Islet precursor cell (in vitro differentiated cells): Measurements from ENCODE around the gene NDUFC2.
"Not testable (repeated sequence)": the region's sequence is repeated elsewhere in the genome, so short reads cannot be mapped to it uniquely, and the experiment has no call there.

Experiments used
- DNase-seq: peaks from one replicate; pipeline ENCODE4 v3.0.0-alpha.2; 2018

The NDUFC2 gene

DNA sequence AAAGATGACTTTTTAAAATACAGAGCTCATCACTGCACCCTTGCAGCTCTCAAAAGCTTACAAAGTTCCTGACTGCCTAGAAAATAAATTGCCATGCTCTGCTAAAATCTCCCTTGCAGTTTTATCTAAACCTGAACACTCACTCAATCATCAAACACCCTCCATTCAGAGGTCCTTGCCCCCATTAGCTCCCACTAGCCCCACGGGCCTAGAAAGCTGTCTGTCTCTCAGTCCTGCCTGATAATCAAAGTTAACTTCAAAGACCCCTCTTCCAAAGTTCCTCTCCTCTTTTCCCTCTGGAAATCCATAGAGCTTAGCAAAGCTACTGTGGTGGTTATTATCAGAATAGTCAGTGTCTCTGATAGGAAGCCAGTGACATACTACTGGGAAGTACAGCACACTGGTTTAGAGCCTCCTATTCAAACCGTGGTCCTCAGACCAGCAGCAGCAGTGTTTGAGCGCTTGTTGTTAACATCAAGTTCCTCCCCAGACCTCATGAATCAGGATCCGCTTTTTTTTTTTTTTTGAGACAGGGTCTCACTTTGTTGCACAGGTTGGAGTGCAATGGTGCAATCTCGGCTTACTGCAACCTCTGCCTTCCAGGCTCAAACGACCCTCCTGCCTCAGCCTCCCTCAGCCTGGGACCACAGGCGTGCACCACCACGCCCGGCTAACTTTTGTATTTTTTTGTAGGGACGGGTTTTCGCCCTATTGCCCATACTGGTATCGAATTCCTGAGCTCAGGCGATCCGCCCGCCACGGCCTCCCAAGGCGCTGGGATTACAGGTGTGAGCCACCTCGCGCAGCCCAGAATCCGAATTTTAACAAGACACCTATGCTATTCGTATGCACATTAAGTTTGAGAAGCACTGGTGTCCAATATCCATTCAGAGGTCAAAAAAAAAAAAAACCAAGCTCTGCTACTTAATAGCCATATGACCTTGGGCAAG, 1.2 kb downstream of the NDUFC2 start:
- DNase-seq, result no peak

DNA sequence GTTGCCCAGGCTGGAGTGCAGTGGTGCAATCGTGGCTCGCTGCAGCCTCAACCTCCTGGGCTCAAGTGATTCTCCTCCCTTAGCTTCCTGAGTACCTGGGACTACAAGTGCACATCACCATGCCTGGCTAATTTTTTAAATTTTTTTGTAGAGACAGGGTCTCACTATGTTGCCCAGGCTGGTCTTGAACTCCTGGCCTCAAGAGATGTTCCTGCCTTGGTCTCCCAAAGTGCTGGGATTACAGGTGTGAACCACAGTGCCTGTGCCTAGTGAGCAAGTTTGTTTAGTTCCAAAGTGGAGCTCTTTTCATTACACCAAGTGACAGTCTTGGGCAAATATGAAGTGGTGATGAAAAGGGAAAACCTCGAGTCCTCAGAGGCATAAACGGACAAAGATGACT, 2.1 kb downstream of the NDUFC2 start:
- not testable (repeated sequence) for DNase-seq

DNA sequence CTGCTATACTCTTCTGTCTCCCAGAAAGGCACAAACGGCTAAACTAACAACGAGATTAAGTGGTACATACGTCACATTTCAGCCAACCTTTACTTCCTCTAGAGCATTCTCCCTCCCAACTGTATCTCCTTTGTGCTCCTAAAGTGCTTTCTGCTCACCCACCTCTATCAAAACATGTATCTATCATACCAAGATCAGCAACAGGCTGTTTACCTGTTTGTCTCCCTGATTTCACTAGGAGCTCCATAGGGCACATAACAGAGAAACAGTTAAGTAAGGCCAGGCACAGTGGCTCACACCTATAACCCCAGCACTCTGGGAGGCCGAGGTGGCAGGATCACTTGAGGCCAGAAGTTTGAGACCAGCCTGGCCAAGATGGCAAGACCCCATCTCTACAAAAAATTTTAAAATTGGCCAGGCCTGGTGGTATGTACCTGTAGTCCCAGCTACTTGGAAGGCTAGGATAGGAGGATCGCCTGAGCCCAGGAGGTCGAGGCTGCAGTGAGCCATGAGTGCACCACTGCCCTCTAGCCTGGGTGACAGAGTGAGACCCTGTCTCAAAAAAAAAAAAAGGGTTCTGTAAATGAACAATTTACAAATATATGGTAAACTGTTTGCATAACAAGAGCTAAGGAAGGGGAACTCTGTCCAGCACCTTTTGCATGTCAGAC, 2.8 kb downstream of the NDUFC2 start:
- DNase-seq, result no peak

GRCh38 chr11:78074756-78075155, 4.9 kb downstream of the NDUFC2 start:
- no peak for DNase-seq

DNA sequence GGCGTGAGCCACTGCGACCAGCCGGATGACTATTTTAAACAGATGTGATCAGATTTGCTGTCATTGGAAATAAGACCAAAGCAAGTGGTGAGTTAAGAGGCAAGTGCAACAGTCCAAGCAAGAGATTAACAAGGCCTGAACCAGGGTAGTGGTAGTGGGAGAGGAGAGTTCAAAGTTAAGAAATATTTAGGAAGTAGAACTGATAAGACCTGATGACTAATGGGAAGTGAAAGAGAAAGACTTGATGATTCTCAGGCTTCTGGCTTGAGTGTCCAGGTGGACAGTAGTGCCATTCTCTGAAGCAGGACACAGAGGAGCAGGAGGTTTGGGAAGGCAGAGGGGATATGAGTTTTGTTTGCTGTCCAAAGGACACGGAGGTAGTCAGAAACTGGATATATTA, 7.2 kb downstream of the NDUFC2 start:
- DNase-seq, result no peak

DNA sequence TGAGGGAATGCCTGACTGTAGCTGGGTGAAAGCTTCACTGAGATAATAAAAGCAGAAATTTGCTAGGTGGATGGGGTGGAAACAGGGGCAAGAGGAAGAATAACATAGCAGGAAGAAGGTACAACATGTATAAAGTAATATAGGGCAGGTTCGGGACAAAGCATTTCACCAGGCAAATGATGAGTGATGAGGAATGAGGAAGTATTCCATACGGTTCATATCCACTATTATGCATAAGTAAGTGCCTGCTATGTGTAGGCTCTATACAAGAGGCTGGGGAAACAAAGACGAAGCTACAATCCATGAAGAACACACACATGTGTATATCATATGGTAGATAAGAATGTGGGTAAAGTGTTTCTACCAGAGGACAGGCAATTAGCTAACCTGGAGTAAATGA, 7.9 kb downstream of the NDUFC2 start:
- DNase-seq, result no peak

DNA sequence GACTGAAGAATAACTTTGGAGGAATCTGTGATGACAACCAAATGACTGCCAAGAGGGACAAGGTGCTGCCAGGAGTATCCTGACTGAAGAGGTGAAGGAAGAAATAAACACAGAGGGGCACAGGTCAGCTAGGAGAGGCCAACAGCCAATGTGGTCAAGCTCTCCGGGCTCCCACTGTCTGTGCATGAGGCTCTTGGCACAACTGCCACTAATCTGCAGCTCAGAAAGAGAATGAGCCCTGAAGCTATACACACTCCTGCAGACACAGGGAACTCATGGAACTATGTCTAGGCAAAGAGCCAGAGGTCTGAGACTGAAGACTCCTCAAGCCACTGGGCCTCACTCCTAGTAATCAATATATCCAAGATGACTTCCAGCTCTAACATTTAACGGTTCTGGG, 9.0 kb downstream of the NDUFC2 start:
- no peak for DNase-seq

GRCh38 chr11:78069465-78069864, 10.2 kb downstream of the NDUFC2 start:
- DNase-seq, result no peak

DNA sequence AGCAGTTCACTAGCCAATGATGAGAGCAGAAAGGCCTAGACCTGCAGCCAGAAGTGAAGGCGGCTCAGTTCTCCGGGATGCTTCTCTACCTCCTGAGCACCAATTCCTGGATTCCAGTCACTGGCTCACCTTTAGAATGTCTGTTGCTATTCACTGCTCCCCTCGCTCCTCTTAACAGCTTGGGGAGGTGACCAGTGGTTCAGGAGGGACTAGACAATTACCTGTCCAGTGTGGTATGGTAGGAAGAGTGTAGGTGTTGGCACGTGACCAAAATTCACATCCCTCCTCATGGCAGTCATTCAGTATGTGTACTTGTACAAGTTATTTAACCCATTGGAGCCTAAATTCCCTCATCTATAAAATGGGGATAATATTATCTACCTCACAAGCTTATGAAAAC, 12.0 kb downstream of the NDUFC2 start:
- DNase-seq, result no peak

DNA sequence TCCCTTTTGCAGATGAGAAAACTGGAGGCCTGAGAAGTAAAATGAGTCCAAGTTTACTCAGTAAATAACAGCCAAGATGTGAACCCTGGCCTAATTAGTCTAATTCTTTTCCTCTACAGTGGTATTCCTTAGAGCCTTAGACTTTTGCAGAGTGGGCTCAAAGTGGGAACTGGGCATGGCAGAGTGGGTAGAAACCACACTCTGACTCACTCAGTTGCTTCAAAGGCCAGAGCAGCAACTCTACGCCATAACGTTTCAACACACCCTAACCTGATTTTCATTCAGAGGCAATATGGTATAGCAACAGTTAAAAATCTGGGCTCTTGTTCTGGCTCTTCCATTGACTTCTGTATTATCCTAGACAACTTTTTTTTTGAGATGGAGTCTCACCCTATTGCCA, 13.2 kb downstream of the NDUFC2 start:
- no peak for DNase-seq

GRCh38 chr11:78065203-78065602, 14.5 kb downstream of the NDUFC2 start:
- DNase-seq, result no peak

- DNase-seq, result no peak
Observed at GRCh38 chr11:78063440-78064181, 16.1 kb downstream of the NDUFC2 start, which contains the start of gene THRSP. Gene THRSP, plus strand, starts transcription at chr11:78063861. Its CDS starts 21 bp downstream, at chr11:78063882.

DNA sequence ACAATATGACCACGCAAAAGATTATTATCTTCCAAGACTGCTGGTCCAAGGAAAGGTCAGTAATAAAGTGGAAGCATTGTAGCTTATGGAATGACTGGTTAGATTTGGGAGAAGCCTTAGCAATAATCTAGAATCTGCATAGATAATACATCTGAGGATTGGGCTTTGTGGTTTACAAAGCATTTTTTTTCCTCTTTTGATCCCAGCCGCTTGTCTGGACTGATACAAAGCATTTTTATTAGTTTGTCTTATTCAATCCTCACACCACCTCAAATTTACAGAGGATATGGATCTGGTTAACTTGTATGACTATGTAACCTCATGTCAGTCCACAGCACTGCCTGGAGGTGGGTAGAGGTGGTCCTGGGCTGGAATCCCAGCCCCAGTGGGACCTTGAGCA, 17.0 kb downstream of the NDUFC2 start:
- no peak for DNase-seq

DNA sequence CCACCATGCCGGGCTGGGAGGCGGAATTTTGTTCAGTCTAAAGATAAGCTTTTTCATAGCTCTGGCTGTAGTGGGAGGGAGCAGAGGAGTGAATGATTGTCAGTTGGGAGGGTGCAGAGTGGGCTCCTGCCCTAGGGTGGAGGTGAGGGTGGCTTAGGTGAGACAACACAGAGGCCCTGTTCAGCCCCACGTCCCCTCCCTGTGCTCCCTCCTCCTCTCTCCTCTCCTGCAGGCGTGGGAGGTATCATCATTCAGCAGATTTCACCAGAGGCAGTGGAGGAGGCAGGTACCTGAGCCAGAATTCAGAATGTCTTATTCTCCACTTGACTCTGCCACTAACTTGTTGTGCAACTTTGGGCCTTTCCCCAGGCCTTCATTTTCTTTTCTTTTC, 17.7 kb downstream of the NDUFC2 start:
- DNase-seq, result no peak

- DNase-seq, result no peak
Observed at GRCh38 chr11:78061088-78061920, 18.4 kb downstream of the NDUFC2 start.

GRCh38 chr11:78060533-78060932, 19.1 kb downstream of the NDUFC2 start:
- DNase-seq, result no peak

DNA sequence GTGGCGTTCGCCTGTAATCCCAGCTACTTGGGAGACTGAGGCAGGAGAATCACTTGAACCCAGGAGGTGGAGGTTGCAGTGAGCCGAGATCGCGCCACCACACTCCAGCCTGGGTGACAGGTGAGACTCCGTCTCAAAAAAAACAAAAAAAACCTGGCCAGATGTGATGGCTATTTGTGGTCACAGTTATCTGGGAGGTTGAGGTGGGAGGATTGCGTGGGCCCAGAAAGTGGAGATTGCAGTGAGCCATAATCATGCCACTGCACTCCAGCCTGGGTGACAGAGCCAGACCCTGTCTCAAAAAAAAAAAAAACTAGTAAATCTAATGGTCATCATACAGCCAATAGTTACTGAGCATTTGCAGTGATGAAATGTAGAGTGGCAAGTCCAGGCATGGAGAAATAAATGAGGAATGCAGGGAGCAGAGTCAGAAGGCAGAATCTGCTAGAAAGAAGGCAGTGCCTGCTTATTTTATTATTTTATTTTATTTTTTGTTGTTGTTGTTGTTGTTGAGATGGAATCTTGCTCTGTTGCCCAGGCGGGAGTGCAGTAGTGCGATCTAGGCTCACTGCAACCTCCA, 19.8 kb downstream of the NDUFC2 start:
- DNase-seq, result not testable (repeated sequence)

DNA sequence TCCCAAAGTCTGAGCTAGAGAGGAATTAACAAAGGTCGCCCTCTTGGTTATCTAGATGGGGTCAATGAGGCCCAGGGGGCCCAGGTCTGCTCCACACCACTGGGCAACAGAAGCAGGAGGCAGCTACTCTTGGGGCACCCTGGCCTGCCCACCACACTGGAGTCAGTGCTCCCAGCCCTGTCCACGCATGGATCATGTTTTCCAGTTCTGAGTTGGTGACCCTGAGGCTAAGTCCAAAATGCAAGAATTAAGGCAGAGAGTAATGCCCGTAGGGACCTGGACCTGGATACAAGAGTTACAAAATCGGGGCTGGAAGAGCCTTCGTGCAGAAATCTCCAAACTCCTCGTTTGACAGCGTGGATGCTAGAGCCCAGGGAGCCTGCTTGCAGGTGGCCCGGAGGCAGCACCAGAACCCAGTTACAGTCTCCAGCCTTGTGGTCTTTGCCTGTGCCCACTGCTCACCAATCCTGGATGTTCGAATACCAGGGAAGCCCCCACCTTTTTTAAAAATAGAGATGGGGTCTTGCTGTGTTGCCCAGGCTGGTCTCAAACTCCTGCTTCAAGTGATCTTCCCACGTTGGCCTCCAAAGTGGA, 22.1 kb downstream of the NDUFC2 start:
- no peak for DNase-seq

DNA sequence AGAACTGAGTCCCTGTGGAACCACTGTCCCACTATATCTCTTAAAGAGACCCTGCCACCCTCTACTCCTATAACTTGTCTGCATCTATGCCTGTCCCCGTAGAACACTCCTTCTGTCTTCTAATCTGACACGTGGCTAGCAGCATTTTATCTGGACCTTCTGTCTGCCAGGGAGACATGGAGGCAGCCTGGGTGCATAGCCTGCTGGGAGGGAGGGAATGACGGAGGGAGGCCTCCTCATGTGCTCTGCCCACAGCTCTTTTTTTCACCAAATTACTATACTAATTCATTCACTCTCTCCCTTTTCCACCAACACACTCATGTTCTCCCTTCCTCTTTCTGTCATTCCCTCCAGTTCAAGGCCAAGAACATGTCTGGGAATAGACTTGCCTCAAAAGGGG, 23.6 kb downstream of the NDUFC2 start:
- DNase-seq, result no peak

GRCh38 chr11:78054971-78055370, 24.7 kb downstream of the NDUFC2 start:
- DNase-seq, result no peak

DNA sequence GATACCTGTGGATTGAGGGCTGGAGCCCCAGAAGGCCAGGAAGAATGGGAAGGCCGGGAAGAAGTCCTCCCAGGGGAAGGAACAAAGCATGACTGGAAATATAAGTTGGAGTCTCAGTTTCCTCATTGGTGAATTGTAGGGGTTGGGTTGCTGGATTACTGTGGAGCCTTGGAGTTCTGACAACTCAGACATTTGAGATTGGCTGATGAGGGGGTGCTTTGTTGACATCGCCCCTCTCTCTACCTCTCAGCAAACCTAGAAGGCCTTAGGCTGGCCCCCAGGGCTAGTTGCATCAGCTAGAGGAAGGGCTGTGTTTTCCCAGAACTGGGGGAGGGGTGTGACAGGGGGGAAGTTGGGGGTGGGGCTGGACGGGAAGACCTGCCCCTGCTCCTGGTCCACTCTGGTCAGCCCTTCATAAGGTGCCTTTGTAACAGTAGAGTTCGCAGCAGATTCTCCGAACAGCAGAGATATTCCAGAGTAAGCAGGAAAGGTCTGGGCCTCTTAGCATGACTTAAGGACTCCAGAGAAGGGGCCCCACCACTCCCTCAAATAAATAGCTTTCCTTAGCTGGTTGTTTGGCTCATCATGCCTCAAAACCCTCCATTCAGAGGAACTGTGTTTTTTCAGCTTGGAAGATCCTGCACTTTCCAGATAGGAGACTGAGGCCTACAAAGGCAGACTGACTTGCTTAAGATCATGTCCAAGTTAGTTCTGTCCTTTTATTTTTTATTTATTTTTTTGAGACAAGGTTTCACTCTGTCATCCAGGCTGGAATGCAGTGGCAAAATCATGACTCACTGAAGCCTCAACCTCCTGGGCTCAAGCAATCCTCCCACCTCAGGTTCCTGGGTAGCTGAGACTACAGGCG, 28.5 kb downstream of the NDUFC2 start:
- peak; percentile 72 for DNase-seq
